Activated CD8-positive, alpha-beta memory T cell treated with anti-CD3 and anti-CD28 coated beads, Interleukin-2, amount 10 ng/mL, durations not matched to agents 7 days and 5 days (primary cell): ENCODE measurements around the gene HHAT. TPM values are rescaled to one million over a fixed set of nuclear protein-coding genes. Genes with fewer than 3 reads are reported as not detected.

Source experiments
- ATAC-seq: fragments of 150-1000 bp; cut with Tn5 transposase; one replicate; pipeline ENCODE4 v1.10.0; 2021; ENCODE audit warnings: moderate library complexity
- CTCF ChIA-PET: fragments of 350-600 bp; sonication (Branson Sonifier 250); formaldehyde crosslinking; loops from one replicate; lab custom pipeline; 2021; ENCODE audit warnings: antibody characterized with exemption; lab: Charles Lee
- DNase-seq: peaks from one replicate; pipeline ENCODE4 v3.0.0-alpha.2; 2020
- H3K27ac Mint-ChIP-seq: one replicate; pipeline ENCODE4 v1.8.0; 2021; ENCODE audit warnings: mild to moderate bottlenecking, mixed read lengths
- H3K27me3 Mint-ChIP-seq: one replicate; pipeline ENCODE4 v1.8.0; 2021; ENCODE audit warnings: mixed read lengths
- H3K36me3 Mint-ChIP-seq: one replicate; pipeline ENCODE4 v1.8.0; 2021; ENCODE audit warnings: mild to moderate bottlenecking, mixed read lengths
- H3K4me1 Mint-ChIP-seq: one replicate; pipeline ENCODE4 v1.8.0; 2021; ENCODE audit warnings: mixed read lengths
- H3K4me3 Mint-ChIP-seq: one replicate; pipeline ENCODE4 v1.8.0; 2021; ENCODE audit warnings: mild to moderate bottlenecking, moderate library complexity, mixed read lengths
- H3K9me3 Mint-ChIP-seq: one replicate; pipeline ENCODE4 v1.8.0; 2022; ENCODE audit warnings: low read depth, mixed read lengths
- total RNA-seq, 2 experiments: library from RNA; stranded (reverse); gene quantifications; one replicate each; pipeline ENCODE4 v1.2.3, GENCODE V29; 2021

Gene HHAT
- total RNA-seq, 2 experiments from 2014 or later, result 0.23 to 0.64 TPM

GRCh38 chr1:210706246-210706645 lies 377.5 kb downstream of the HHAT start:
- Mint-ChIP-seq H3K4me1 (peaks cover 20% of the 10 kb centered on the region), H3K9me3 (no peaks in the 10 kb centered on the region), H3K36me3 (no peaks in the 10 kb centered on the region), H3K27ac (no peak overlapping the region), H3K27me3 (no peaks in the 10 kb centered on the region), H3K4me3 (no peak overlapping the region)
- no peak for DNase-seq
- CTCF ChIA-PET, result no interaction called here
- ATAC-seq, result no peak

- no peak overlapping the region for H3K4me3 Mint-ChIP-seq
- no peak overlapping the region for H3K27ac Mint-ChIP-seq
- no peaks in the 10 kb centered on the region for H3K27me3 Mint-ChIP-seq
- H3K9me3 Mint-ChIP-seq, result no peaks in the 10 kb centered on the region
- DNase-seq (peak; percentile 44), ATAC-seq (peak; percentile 55)
- CTCF ChIA-PET, result no interaction called here
- H3K36me3 Mint-ChIP-seq, result no peaks in the 10 kb centered on the region
- H3K4me1 Mint-ChIP-seq, result peaks cover 20% of the 10 kb centered on the region
These were observed 378.9 kb downstream of the HHAT start for GRCh38 chr1:210707300-210708240.

- H3K27me3 Mint-ChIP-seq, result no peaks in the 10 kb centered on the region
- no peak overlapping the region for H3K4me3 Mint-ChIP-seq
- H3K36me3 Mint-ChIP-seq, result no peaks in the 10 kb centered on the region
- no peak for ATAC-seq
- no peak overlapping the region for H3K27ac Mint-ChIP-seq
- no peak for DNase-seq
- H3K4me1 Mint-ChIP-seq, result peaks cover 20% of the 10 kb centered on the region
- CTCF ChIA-PET, result no interaction called here
- no peaks in the 10 kb centered on the region for H3K9me3 Mint-ChIP-seq
These were observed 381.0 kb downstream of the HHAT start for GRCh38 chr1:210709701-210710100.

GRCh38 chr1:210711825-210712612 lies 383.3 kb downstream of the HHAT start:
- Mint-ChIP-seq H3K36me3 (no peaks in the 10 kb centered on the region), H3K4me3 (no peak overlapping the region), H3K27ac (no peak overlapping the region), H3K9me3 (no peaks in the 10 kb centered on the region), H3K4me1 (peaks cover 12% of the 10 kb centered on the region), H3K27me3 (no peaks in the 10 kb centered on the region)
- CTCF ChIA-PET, result no interaction called here
- DNase-seq, result no peak
- no peak for ATAC-seq

- Mint-ChIP-seq H3K27ac (no peak overlapping the region), H3K36me3 (no peaks in the 10 kb centered on the region), H3K9me3 (no peaks in the 10 kb centered on the region), H3K4me1 (no peaks in the 10 kb centered on the region), H3K27me3 (no peaks in the 10 kb centered on the region), H3K4me3 (no peak overlapping the region)
- DNase-seq (no peak), ATAC-seq (no peak)
- CTCF ChIA-PET, result no interaction called here
These were observed 386.4 kb downstream of the HHAT start for GRCh38 chr1:210715072-210715471.

- no peak overlapping the region for H3K27ac Mint-ChIP-seq
- H3K36me3 Mint-ChIP-seq, result no peaks in the 10 kb centered on the region
- ATAC-seq (no peak), DNase-seq (no peak)
- peaks cover 4% of the 10 kb centered on the region for H3K27me3 Mint-ChIP-seq
- CTCF ChIA-PET, result no interaction called here
- no peaks in the 10 kb centered on the region for H3K4me1 Mint-ChIP-seq
- H3K9me3 Mint-ChIP-seq, result no peaks in the 10 kb centered on the region
- no peak overlapping the region for H3K4me3 Mint-ChIP-seq
These were observed 393.8 kb downstream of the HHAT start for GRCh38 chr1:210722410-210723081.

- CTCF ChIA-PET, result no interaction called here
- DNase-seq, result no peak
- no peak overlapping the region for H3K27ac Mint-ChIP-seq
- ATAC-seq, result no peak
- H3K4me1 Mint-ChIP-seq, result no peaks in the 10 kb centered on the region
- no peaks in the 10 kb centered on the region for H3K9me3 Mint-ChIP-seq
- H3K36me3 Mint-ChIP-seq, result no peaks in the 10 kb centered on the region
- H3K4me3 Mint-ChIP-seq, result no peak overlapping the region
- H3K27me3 Mint-ChIP-seq, result peaks cover 8% of the 10 kb centered on the region
These were observed 394.9 kb downstream of the HHAT start for GRCh38 chr1:210723646-210724045.

GRCh38 chr1:210724768-210725167 lies 396.1 kb downstream of the HHAT start:
- CTCF ChIA-PET, result no interaction called here
- H3K4me1 Mint-ChIP-seq, result no peaks in the 10 kb centered on the region

More at GRCh38 chr1:210724768-210725167, 396.1 kb downstream of the HHAT start:
- peaks cover 13% of the 10 kb centered on the region for H3K27me3 Mint-ChIP-seq
- DNase-seq (no peak), ATAC-seq (no peak)
- no peaks in the 10 kb centered on the region for H3K9me3 Mint-ChIP-seq
- H3K36me3 Mint-ChIP-seq, result no peaks in the 10 kb centered on the region
- no peak overlapping the region for H3K4me3 Mint-ChIP-seq
- no peak overlapping the region for H3K27ac Mint-ChIP-seq

Other genes with a start within 250 kb of the HHAT start
- gene SERTAD4, start 96.1 kb upstream of the HHAT start, total RNA-seq, result not detected